ENCODE data around the gene CBX7. TPM values are rescaled to one million over a fixed set of nuclear protein-coding genes. Genes with fewer than 3 reads are reported as not detected.

Gene CBX7
- total and polyA plus RNA-seq, 2 donors (not counting 3 experiments of a cell fraction or from before 2014, with no cell fraction given), result 3.4 to 7.1 TPM

- BruUV-seq (replicated peaks), result no TSS peak
- intact Hi-C loops (cut with micrococcal nuclease), result loop anchor here (1.0 to 10.0 kb wide), 3 partner anchors 113 to 355 kb away; partner anchors contain the start of gene ATF4
These were observed 17.5 kb upstream of the CBX7 start for GRCh38 chr22:39169797-39170466.

More at GRCh38 chr22:39169797-39170466, 17.5 kb upstream of the CBX7 start:
- TF ChIP-seq CTCF (IDR thresholded peaks at IDR 0.05; ENCODE audit: extremely low read depth in 1 of 2, insufficient read depth in 1 of 2, low read depth in 1 of 2, low read length in 2 of 2) (no peak), EZH2 (IDR thresholded peaks at IDR 0.05; ENCODE audit: borderline replicate concordance, low read depth, low read length, severe bottlenecking) (no peak), FOS (IDR thresholded peaks at IDR 0.05; ENCODE audit: borderline replicate concordance, insufficient read depth, low read length) (no peak), POLR2AphosphoS5 (IDR thresholded peaks at IDR 0.05; ENCODE audit: insufficient read depth, low read depth, low read length) (no peak), POLR2A (IDR thresholded peaks at IDR 0.05; ENCODE audit: low read depth, low read length) (no peak), JUN (IDR thresholded peaks at IDR 0.05; ENCODE audit: borderline replicate concordance, insufficient read depth, insufficient read length, low read depth) (no peak), MYC (IDR thresholded peaks at IDR 0.05; ENCODE audit: low read depth, low read length) (no peak), GATA2 (IDR thresholded peaks at IDR 0.05; ENCODE audit: insufficient read depth, insufficient read length, low read depth, low read length) (no peak), MAX (IDR thresholded peaks at IDR 0.05; ENCODE audit: insufficient read depth, insufficient read length) (no peak)
- Histone ChIP-seq H3K9ac (replicated peaks; ENCODE audit: extremely low read depth, insufficient read depth, low read length) (no peak overlapping the region), H3K27me3 (ENCODE audit: control insufficient read depth in 2 of 2, insufficient read depth in 2 of 2, low read length in 2 of 2) (no peaks in the 10 kb centered on the region), H3K9me3 (replicated peaks; ENCODE audit: control insufficient read depth, insufficient read depth, low read length) (no peaks in the 10 kb centered on the region), H3K4me1 (ENCODE audit: control insufficient read depth, extremely low read depth, insufficient read depth, low read length) (peaks cover 38% of the 10 kb centered on the region), H3K4me2 (ENCODE audit: insufficient read depth, low read length) (no peak overlapping the region), H3K27ac (ENCODE audit: insufficient read depth, low read depth, low read length) (no peak overlapping the region), H3K79me2 (ENCODE audit: control insufficient read depth, insufficient read depth, low read length) (no peaks in the 10 kb centered on the region), H2AFZ (ENCODE audit: low read depth, low read length) (no peak overlapping the region), H3K36me3 (ENCODE audit: control insufficient read depth in 2 of 2, extremely low read depth in 1 of 2, insufficient read depth in 2 of 2, low read length in 2 of 2) (no peaks in the 10 kb centered on the region), H3K4me3 (replicated peaks in 1 of 3; ENCODE audit: insufficient read depth in 1 of 3, low read depth in 1 of 3, low read length in 3 of 3) (no peak overlapping the region), H4K20me1 (replicated peaks; ENCODE audit: control insufficient read depth, extremely low read depth, insufficient read depth, low read length) (no peaks in the 10 kb centered on the region), H3K9me1 (replicated peaks; ENCODE audit: control insufficient read depth, extremely low read depth, insufficient read depth, low read length) (no peaks in the 10 kb centered on the region)
- no peak for DNase-seq (ENCODE audit: low read depth, low spot score)
- ChIA-PET POLR2A (interaction anchor here (1.0 kb wide), 1 partner anchor 75 kb away, joined by 7 read pairs; the partner anchor contains the start of gene PDGFB), CTCF (interaction anchor here (0.9 to 5.9 kb wide), 14 partner anchors 34 to 147 kb away, joined by 3 to 72 read pairs (median 14); partner anchors contain the start of genes PDGFB and RPL3)
- FAIRE-seq, result no peak
- dilution Hi-C loops (cut with MboI; ENCODE audit: extremely low pct_ligation_motif_present, low sequenced_read_pairs), result no loop called here

All from endothelial cell of umbilical vein (primary cell).